Tibial artery (tissue), 4 donors: Measurements from ENCODE around the gene BBS7.

Experiments used
- DNase-seq, 2 donors: peaks; one replicate each; pipeline ENCODE4 v3.0.0-alpha.2; 2019
- H3K27ac ChIP-seq, 2 donors: fragments of 200-600 bp; sonication (generic) in 1 of 2; 1 replicate in 1 of 2; 2 replicates in 1 of 2; pipeline ENCODE4 v1.5.1; 2018 to 2019; ENCODE audit warnings: mild to moderate bottlenecking in 1 of 2
- H3K27me3 ChIP-seq, 2 donors: fragments of 200-600 bp; sonication (generic) in 1 of 2; one replicate each; pipeline versions ENCODE4 v1.5.1 to v1.6.0; 2016 to 2019
- H3K36me3 ChIP-seq, 3 donors: fragments of 200-600 bp; sonication (generic) in 2 of 3; one replicate each; pipeline ENCODE4 v1.5.1; 2016 to 2019; ENCODE audit warnings: mild to moderate bottlenecking in 2 of 3
- H3K4me1 ChIP-seq, 4 donors: fragments of 200-600 bp; sonication (generic) in 2 of 4; 1 replicate in 3 of 4; 2 replicates in 1 of 4; pipeline ENCODE4 v1.5.1; 2016 to 2019
- H3K4me3 ChIP-seq, 2 donors: fragments of 200-600 bp; sonication (generic) in 1 of 2; 1 replicate in 1 of 2; 2 replicates in 1 of 2; pipeline ENCODE4 v1.5.1; 2018 to 2019; ENCODE audit warnings: mild to moderate bottlenecking in 2 of 2
- H3K9me3 ChIP-seq, 3 donors: fragments of 200-600 bp; sonication (generic) in 1 of 3; one replicate each; pipeline ENCODE4 v1.5.1; 2016 to 2019
- intact Hi-C: fragments of 100-400 bp; cut with DNase I; formaldehyde crosslinking; loops from one replicate; pipeline ENCODE4 v1.15.0; 2023; ENCODE audit warnings: low total_unique reads
- TF ChIP-seq, protein P1 (sequence below), 2 experiments: fragments of 200-600 bp in 1 of 2; fragments of 450-650 bp in 1 of 2; IDR thresholded peaks; one replicate each; pipeline ENCODE4 v1.5.1; 2017 to 2019; ENCODE audit warnings: antibody characterized with exemption in 2 of 2, mild to moderate bottlenecking in 1 of 2, moderate library complexity in 1 of 2

BBS7 gene

DNA sequence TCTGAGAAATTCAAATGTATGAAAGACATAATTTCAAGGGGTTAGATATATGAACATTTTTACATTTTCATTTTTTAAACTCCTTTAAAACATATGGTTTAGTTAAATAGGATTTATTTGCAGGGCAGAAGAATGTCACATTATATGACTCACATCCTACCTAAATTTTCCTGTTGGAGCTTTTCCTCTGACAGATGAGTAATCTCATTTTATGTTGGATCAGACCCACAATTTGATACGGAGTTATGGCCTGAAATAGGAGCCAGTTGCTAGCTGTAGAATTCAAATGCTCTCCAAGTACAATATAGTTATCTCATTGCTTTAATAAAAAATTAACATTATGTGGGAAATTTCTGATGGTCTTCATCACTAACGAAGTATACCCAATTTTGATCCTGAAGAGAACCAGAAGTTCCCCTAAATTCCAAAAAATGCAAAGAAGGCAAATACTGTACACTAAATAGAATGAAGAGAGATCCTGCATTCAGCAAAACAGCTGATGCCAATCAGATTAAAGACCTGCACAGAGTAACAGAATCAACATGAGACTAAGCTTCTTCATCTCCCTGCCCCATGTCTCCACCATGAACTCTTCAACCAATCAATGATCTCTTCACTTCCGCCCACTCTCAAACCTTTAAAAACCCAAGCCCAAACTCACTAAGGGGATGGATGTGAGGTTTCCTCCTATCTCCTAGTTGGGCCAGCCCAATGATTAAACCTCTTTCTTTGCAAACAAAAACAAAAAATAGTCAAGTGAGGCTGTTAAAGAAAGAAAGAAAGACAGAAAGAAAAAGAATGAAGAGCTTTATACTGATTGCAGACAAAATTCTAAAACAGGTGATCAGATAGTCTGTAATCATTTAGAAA is 80.1 kb downstream of the BBS7 start:
- TF ChIP-seq, protein P1, sequence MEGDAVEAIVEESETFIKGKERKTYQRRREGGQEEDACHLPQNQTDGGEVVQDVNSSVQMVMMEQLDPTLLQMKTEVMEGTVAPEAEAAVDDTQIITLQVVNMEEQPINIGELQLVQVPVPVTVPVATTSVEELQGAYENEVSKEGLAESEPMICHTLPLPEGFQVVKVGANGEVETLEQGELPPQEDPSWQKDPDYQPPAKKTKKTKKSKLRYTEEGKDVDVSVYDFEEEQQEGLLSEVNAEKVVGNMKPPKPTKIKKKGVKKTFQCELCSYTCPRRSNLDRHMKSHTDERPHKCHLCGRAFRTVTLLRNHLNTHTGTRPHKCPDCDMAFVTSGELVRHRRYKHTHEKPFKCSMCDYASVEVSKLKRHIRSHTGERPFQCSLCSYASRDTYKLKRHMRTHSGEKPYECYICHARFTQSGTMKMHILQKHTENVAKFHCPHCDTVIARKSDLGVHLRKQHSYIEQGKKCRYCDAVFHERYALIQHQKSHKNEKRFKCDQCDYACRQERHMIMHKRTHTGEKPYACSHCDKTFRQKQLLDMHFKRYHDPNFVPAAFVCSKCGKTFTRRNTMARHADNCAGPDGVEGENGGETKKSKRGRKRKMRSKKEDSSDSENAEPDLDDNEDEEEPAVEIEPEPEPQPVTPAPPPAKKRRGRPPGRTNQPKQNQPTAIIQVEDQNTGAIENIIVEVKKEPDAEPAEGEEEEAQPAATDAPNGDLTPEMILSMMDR (IDR thresholded peaks at IDR 0.05): no peak
- Histone ChIP-seq H3K27ac (no peak overlapping the region), H3K4me3 (no peak overlapping the region), H3K36me3 (no peaks in the 10 kb centered on the region), H3K27me3 (peaks cover 0 to 2% of the 10 kb centered on the region in 2 donors), H3K9me3 (no peaks in the 10 kb centered on the region), H3K4me1 (peaks cover 0 to 7% (median 5%) of the 10 kb centered on the region in 4 donors)
- intact Hi-C loops: no loop called here
- no peak for DNase-seq

DNA sequence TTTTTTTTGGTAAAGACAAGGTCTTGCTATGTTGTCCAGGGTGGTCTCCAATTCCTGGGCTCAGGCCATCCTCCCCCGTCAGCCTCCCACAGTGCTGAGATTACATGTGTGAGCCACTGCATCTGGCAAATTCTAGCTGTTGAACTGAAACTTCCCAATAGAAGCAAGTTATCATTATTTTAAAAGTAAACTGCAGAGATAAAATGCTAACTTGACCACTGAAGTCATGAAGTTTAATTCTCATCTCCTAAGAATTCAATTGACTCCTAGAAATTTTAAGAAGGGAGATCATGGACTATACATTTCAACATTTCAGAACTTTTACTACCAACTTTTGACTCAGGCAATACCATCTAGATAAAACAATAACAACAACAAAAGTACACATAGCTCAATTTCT is 80.8 kb downstream of the BBS7 start:
- no peak for DNase-seq
- Histone ChIP-seq H3K27me3 (peaks cover 0 to 2% of the 10 kb centered on the region in 2 donors), H3K36me3 (no peaks in the 10 kb centered on the region), H3K4me3 (no peak overlapping the region), H3K4me1 (peaks cover 0 to 7% (median 5%) of the 10 kb centered on the region in 4 donors), H3K27ac (no peak overlapping the region), H3K9me3 (peaks cover 0 to 1% (median 0%) of the 10 kb centered on the region in 3 donors)
- TF ChIP-seq, protein P1 (IDR thresholded peaks at IDR 0.05): no peak
- intact Hi-C loops: no loop called here

DNA sequence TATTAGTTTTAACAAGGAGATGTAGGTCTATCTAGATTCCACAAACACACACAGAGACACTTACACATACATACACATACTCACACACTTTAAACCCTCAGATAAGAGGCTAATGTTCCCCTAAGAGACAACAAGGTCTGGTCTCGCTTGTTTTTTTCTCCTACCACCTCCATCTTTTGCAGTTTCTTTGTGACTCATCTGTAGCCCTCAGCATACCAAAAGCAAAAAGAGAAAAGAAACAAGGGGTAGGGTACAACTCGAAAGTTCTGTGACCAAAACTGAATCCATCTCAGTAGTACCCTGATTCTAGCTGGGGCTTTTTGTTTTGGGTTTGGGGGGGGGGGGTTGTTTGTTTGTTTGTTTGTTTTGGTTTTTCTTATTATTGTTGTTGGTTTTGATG is 81.4 kb downstream of the BBS7 start:
- Histone ChIP-seq H3K9me3 (peaks cover 0 to 4% (median 0%) of the 10 kb centered on the region in 3 donors), H3K4me3 (no peak overlapping the region), H3K4me1 (peaks cover 0 to 7% (median 5%) of the 10 kb centered on the region in 4 donors), H3K36me3 (no peaks in the 10 kb centered on the region), H3K27me3 (peaks cover 0 to 2% of the 10 kb centered on the region in 2 donors), H3K27ac (no peak overlapping the region)
- TF ChIP-seq, protein P1 (IDR thresholded peaks at IDR 0.05): no peak
- intact Hi-C loops: no loop called here
- DNase-seq: no peak

DNA sequence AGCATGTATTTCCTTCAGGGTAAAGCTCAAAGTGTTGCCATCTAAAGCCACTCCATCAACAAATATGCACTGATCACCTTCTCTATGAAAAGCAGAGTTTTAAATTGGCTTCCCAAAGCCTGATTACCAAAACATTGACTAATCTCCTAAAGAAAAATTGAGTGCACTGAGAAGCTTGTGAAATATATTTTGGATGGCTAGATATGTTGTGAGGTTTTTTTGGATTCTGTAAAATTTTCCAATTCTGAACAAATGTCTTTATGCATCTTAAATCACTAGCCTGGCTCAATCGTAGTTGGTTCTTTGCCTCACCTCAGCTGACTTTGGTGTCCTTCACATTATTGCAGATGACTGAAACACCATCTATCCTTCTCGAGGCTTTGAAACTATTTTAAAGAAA is 84.1 kb downstream of the BBS7 start:
- peaks cover 0 to 4% (median 0%) of the 10 kb centered on the region in 3 donors for H3K9me3 ChIP-seq
- H3K36me3 ChIP-seq: no peaks in the 10 kb centered on the region
- H3K4me1 ChIP-seq: peaks cover 0 to 7% (median 5%) of the 10 kb centered on the region in 4 donors
- no peak for DNase-seq
- TF ChIP-seq, protein P1 (IDR thresholded peaks at IDR 0.05): no peak
- H3K27ac ChIP-seq: no peak overlapping the region
- H3K27me3 ChIP-seq: no peaks in the 10 kb centered on the region
- intact Hi-C loops: no loop called here
- no peak overlapping the region for H3K4me3 ChIP-seq

DNA sequence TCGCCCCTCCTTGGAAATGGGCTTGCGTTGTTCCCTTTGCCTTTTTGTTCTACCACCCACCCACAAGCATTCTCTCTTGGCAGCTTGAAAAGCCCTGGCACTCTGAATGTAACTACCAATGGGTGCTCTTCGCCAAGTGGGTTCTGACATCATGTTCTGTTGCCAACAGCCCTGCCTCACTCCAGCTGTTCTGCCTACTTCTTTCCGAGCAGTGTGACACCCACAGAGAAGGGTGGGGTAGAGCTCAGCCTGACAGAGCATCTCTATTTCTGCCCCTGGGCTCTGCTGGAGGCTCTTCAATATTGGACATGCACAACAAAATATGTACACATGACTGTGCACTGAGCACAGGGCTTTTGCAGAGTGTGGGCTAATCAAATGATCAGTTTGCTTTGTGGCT is 84.8 kb downstream of the BBS7 start:
- peaks cover 0 to 4% (median 0%) of the 10 kb centered on the region in 3 donors for H3K9me3 ChIP-seq
- H3K4me3 ChIP-seq: no peak overlapping the region
- TF ChIP-seq, protein P1 (IDR thresholded peaks at IDR 0.05): no peak
- no peak for DNase-seq
- intact Hi-C loops: no loop called here
- H3K27ac ChIP-seq: no peak overlapping the region
- no peaks in the 10 kb centered on the region for H3K36me3 ChIP-seq
- peaks cover 0 to 7% (median 5%) of the 10 kb centered on the region in 4 donors for H3K4me1 ChIP-seq
- H3K27me3 ChIP-seq: no peaks in the 10 kb centered on the region
